ENCODE results near the gene DCTN4.

DCTN4 gene

DNA sequence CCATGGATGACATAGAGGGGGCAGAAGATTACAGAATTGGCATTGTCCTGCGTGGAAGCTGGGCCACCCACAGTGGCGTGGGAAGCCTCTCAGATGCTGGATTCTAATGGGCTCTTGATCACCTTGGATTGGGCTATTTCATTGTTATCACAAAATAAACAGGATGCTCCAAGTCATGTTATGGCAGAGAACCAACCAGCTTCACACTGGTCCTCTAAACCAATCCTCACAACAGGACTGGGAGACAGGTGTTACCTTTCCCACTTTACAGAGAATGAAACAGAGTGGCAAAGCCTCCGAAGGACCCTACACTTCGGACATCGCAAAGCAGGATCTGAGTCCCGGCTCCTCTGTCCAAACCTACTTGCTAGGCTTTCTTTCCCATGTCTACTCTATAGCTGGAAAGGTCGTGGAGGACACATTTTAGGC, 19.3 kb upstream of the DCTN4 start:
- no peaks in the 10 kb centered on the region for H3K36me3 ChIP-seq (ENCODE audit: control insufficient read depth, insufficient read depth, low read length)
- no peak overlapping the region for H3K27ac ChIP-seq (ENCODE audit: low read depth, low read length)
- H3K9ac ChIP-seq (ENCODE audit: low read depth, low read length): peak overlapping the region; percentile 47
- peaks cover 14% of the 10 kb centered on the region for H3K4me1 ChIP-seq (ENCODE audit: control insufficient read depth, insufficient read depth, low read length)
- peak overlapping the region; percentile 88 for H3K4me3 ChIP-seq (ENCODE audit: low read depth, low read length)
- H3K9me3 ChIP-seq (ENCODE audit: control insufficient read depth, insufficient read depth, low read length): no peaks in the 10 kb centered on the region
- H3K27me3 ChIP-seq (ENCODE audit: control insufficient read depth, insufficient read depth, low read length): peaks cover 24% of the 10 kb centered on the region

GRCh38 chr5:150777685-150778084, 18.9 kb upstream of the DCTN4 start:
- no peak overlapping the region for H3K27ac ChIP-seq (ENCODE audit: low read depth, low read length)

GRCh38 chr5:150774145-150774544, 15.3 kb upstream of the DCTN4 start:
- Histone ChIP-seq H3K4me3 (ENCODE audit: low read depth, low read length) (no peak overlapping the region), H3K9ac (ENCODE audit: low read depth, low read length) (no peak overlapping the region), H3K36me3 (ENCODE audit: control insufficient read depth, insufficient read depth, low read length) (no peaks in the 10 kb centered on the region), H3K27me3 (ENCODE audit: control insufficient read depth, insufficient read depth, low read length) (peaks cover 14% of the 10 kb centered on the region), H3K4me1 (ENCODE audit: control insufficient read depth, insufficient read depth, low read length) (peaks cover 8% of the 10 kb centered on the region; the same call in 1 of the 2 replicates), H3K9me3 (ENCODE audit: control insufficient read depth, insufficient read depth, low read length) (no peaks in the 10 kb centered on the region), H3K27ac (ENCODE audit: low read depth, low read length) (no peak overlapping the region)

More at GRCh38 chr5:150777685-150778084, 18.9 kb upstream of the DCTN4 start:
- H3K9me3 ChIP-seq (ENCODE audit: control insufficient read depth, insufficient read depth, low read length): no peaks in the 10 kb centered on the region
- H3K4me1 ChIP-seq (ENCODE audit: control insufficient read depth, insufficient read depth, low read length): peaks cover 13% of the 10 kb centered on the region; the same call in 1 of the 2 replicates
- peak overlapping the region; percentile 88; the same call in 1 of the 2 replicates for H3K4me3 ChIP-seq (ENCODE audit: low read depth, low read length)
- H3K27me3 ChIP-seq (ENCODE audit: control insufficient read depth, insufficient read depth, low read length): peaks cover 24% of the 10 kb centered on the region
- no peaks in the 10 kb centered on the region for H3K36me3 ChIP-seq (ENCODE audit: control insufficient read depth, insufficient read depth, low read length)
- no peak overlapping the region for H3K9ac ChIP-seq (ENCODE audit: low read depth, low read length)

- Histone ChIP-seq H3K4me1 (ENCODE audit: control insufficient read depth, insufficient read depth, low read length) (no peaks in the 10 kb centered on the region), H3K4me3 (ENCODE audit: low read depth, low read length) (no peak overlapping the region), H3K27me3 (ENCODE audit: control insufficient read depth, insufficient read depth, low read length) (no peaks in the 10 kb centered on the region), H3K9ac (ENCODE audit: low read depth, low read length) (no peak overlapping the region), H3K27ac (ENCODE audit: low read depth, low read length) (no peak overlapping the region), H3K36me3 (ENCODE audit: control insufficient read depth, insufficient read depth, low read length) (no peaks in the 10 kb centered on the region), H3K9me3 (ENCODE audit: control insufficient read depth, insufficient read depth, low read length) (no peaks in the 10 kb centered on the region)
These were observed 12.4 kb upstream of the DCTN4 start for GRCh38 chr5:150771034-150771795.

GRCh38 chr5:150766251-150766650, 7.4 kb upstream of the DCTN4 start:
- no peak overlapping the region for H3K27ac ChIP-seq (ENCODE audit: low read depth, low read length)
- H3K4me3 ChIP-seq (ENCODE audit: low read depth, low read length): no peak overlapping the region
- H3K36me3 ChIP-seq (ENCODE audit: control insufficient read depth, insufficient read depth, low read length): no peaks in the 10 kb centered on the region
- H3K27me3 ChIP-seq (ENCODE audit: control insufficient read depth, insufficient read depth, low read length): no peaks in the 10 kb centered on the region
- no peaks in the 10 kb centered on the region for H3K9me3 ChIP-seq (ENCODE audit: control insufficient read depth, insufficient read depth, low read length)
- H3K9ac ChIP-seq (ENCODE audit: low read depth, low read length): no peak overlapping the region
- H3K4me1 ChIP-seq (ENCODE audit: control insufficient read depth, insufficient read depth, low read length): no peaks in the 10 kb centered on the region

DNA sequence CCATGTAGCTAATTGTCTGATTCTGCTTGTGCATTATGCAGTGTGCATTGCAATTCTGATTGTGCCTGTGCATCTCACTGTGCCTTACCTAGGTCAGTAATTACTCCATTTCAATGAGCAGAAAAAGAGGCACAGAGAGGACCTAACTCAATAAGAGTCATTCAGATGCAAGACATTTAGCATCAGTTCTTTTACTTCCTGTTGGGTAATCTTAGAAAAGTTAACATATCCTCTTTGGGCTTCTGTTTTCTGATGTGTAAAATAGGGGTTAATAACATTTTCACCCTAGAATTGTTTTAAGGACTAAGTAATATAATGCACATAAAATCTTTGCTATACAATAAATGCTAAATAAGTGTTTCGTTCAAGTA, 7.0 kb upstream of the DCTN4 start:
- Histone ChIP-seq H3K4me1 (ENCODE audit: control insufficient read depth, insufficient read depth, low read length) (no peaks in the 10 kb centered on the region), H3K9ac (ENCODE audit: low read depth, low read length) (no peak overlapping the region), H3K27me3 (ENCODE audit: control insufficient read depth, insufficient read depth, low read length) (no peaks in the 10 kb centered on the region), H3K9me3 (ENCODE audit: control insufficient read depth, insufficient read depth, low read length) (no peaks in the 10 kb centered on the region), H3K27ac (ENCODE audit: low read depth, low read length) (no peak overlapping the region), H3K36me3 (ENCODE audit: control insufficient read depth, insufficient read depth, low read length) (no peaks in the 10 kb centered on the region), H3K4me3 (ENCODE audit: low read depth, low read length) (no peak overlapping the region)

DNA sequence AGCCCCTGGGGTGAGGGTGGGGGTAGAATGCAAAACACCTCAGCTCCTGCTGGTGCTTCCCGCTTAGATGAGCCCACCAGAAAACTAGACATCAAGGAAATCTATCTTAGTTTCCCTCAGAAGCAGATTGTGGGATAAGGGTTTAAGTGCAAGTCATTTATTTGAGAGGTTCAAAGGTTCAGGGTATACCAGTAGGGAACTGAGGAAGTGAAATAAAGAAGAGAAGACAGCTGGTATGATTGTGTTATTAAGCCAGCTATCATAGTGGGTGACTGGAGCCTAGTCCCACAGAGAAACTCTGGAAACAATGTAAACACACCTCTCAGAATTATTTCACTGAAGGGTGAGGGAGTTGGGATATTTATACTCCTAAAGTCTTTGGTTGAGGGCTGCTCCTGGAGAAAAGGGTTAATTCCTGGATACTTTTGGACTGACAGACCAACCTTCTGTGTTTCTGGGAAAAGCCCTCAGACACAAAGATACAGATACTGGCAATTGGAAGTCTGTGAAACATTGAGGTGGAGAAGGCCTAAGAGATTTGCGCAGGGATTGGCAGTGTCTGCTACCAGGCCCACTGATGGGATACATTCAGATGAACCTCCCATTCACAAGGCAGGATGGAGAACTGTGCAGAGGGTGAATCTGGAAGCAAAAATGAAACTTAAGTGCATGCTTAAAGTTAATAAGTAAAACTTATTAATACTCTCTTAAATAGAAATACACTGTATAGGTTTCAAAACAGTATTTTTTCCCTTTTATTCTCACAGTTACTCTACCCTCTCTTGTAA, 6.4 kb upstream of the DCTN4 start:
- Histone ChIP-seq H3K27me3 (ENCODE audit: control insufficient read depth, insufficient read depth, low read length) (no peaks in the 10 kb centered on the region), H3K4me3 (ENCODE audit: low read depth, low read length) (no peak overlapping the region), H3K27ac (ENCODE audit: low read depth, low read length) (no peak overlapping the region), H3K9me3 (ENCODE audit: control insufficient read depth, insufficient read depth, low read length) (no peaks in the 10 kb centered on the region), H3K4me1 (ENCODE audit: control insufficient read depth, insufficient read depth, low read length) (no peaks in the 10 kb centered on the region), H3K9ac (ENCODE audit: low read depth, low read length) (no peak overlapping the region), H3K36me3 (ENCODE audit: control insufficient read depth, insufficient read depth, low read length) (no peaks in the 10 kb centered on the region)

- Histone ChIP-seq H3K4me3 (ENCODE audit: low read depth, low read length) (no peak overlapping the region), H3K9me3 (ENCODE audit: control insufficient read depth, insufficient read depth, low read length) (peaks cover 4% of the 10 kb centered on the region; the same call in 1 of the 2 replicates), H3K27ac (ENCODE audit: low read depth, low read length) (no peak overlapping the region), H3K9ac (ENCODE audit: low read depth, low read length) (no peak overlapping the region), H3K36me3 (ENCODE audit: control insufficient read depth, insufficient read depth, low read length) (no peaks in the 10 kb centered on the region), H3K4me1 (ENCODE audit: control insufficient read depth, insufficient read depth, low read length) (no peaks in the 10 kb centered on the region), H3K27me3 (ENCODE audit: control insufficient read depth, insufficient read depth, low read length) (no peaks in the 10 kb centered on the region)
These were observed 5.7 kb upstream of the DCTN4 start for GRCh38 chr5:150764530-150764929.

GRCh38 chr5:150763023-150763769, 4.4 kb upstream of the DCTN4 start:
- H3K4me1 ChIP-seq (ENCODE audit: control insufficient read depth, insufficient read depth, low read length): no peaks in the 10 kb centered on the region
- no peak overlapping the region for H3K4me3 ChIP-seq (ENCODE audit: low read depth, low read length)
- H3K27me3 ChIP-seq (ENCODE audit: control insufficient read depth, insufficient read depth, low read length): no peaks in the 10 kb centered on the region
- no peaks in the 10 kb centered on the region for H3K36me3 ChIP-seq (ENCODE audit: control insufficient read depth, insufficient read depth, low read length)
- H3K9me3 ChIP-seq (ENCODE audit: control insufficient read depth, insufficient read depth, low read length): peaks cover 4% of the 10 kb centered on the region; the same call in 1 of the 2 replicates
- H3K9ac ChIP-seq (ENCODE audit: low read depth, low read length): no peak overlapping the region
- no peak overlapping the region for H3K27ac ChIP-seq (ENCODE audit: low read depth, low read length)

GRCh38 chr5:150762211-150762610, 3.4 kb upstream of the DCTN4 start:
- no peaks in the 10 kb centered on the region; the same call in 1 of the 2 replicates for H3K4me1 ChIP-seq (ENCODE audit: control insufficient read depth, insufficient read depth, low read length)
- H3K27me3 ChIP-seq (ENCODE audit: control insufficient read depth, insufficient read depth, low read length): no peaks in the 10 kb centered on the region
- H3K4me3 ChIP-seq (ENCODE audit: low read depth, low read length): no peak overlapping the region
- peaks cover 4% of the 10 kb centered on the region; the same call in 1 of the 2 replicates for H3K9me3 ChIP-seq (ENCODE audit: control insufficient read depth, insufficient read depth, low read length)
- no peaks in the 10 kb centered on the region for H3K36me3 ChIP-seq (ENCODE audit: control insufficient read depth, insufficient read depth, low read length)
- no peak overlapping the region for H3K27ac ChIP-seq (ENCODE audit: low read depth, low read length)
- H3K9ac ChIP-seq (ENCODE audit: low read depth, low read length): no peak overlapping the region
